ENCODE data around the gene FAM216A.
"Not testable (repeated sequence)": the region's sequence is repeated elsewhere in the genome, so short reads cannot be mapped to it uniquely, and the experiment has no call there.

The FAM216A gene

DNA sequence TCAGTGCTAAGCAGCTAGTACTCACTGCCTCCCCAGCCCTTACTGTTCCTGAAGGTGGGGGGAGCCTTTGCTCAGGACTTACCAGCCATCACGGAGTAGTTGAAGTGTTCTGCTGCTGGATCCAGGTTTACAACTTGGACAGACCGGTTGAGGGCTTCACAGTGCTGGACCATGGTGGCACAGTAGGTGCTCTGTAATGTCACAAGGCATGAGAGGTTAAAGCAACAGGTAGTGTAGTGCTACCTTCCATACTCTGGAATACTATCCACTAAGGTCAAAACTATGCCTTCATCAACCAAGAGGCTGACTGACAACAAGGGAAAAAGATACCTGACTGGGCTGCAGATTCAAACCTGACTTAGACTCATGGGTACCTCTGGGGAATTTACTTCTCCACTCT is 3.6 kb upstream of the FAM216A start:
- TF ChIP-seq, protein P1, sequence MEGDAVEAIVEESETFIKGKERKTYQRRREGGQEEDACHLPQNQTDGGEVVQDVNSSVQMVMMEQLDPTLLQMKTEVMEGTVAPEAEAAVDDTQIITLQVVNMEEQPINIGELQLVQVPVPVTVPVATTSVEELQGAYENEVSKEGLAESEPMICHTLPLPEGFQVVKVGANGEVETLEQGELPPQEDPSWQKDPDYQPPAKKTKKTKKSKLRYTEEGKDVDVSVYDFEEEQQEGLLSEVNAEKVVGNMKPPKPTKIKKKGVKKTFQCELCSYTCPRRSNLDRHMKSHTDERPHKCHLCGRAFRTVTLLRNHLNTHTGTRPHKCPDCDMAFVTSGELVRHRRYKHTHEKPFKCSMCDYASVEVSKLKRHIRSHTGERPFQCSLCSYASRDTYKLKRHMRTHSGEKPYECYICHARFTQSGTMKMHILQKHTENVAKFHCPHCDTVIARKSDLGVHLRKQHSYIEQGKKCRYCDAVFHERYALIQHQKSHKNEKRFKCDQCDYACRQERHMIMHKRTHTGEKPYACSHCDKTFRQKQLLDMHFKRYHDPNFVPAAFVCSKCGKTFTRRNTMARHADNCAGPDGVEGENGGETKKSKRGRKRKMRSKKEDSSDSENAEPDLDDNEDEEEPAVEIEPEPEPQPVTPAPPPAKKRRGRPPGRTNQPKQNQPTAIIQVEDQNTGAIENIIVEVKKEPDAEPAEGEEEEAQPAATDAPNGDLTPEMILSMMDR (IDR thresholded peaks at IDR 0.05) = no peak
- no peak for TF ChIP-seq ZFX (IDR thresholded peaks at IDR 0.05; ENCODE audit: borderline replicate concordance)
- H3K27ac ChIP-seq = no peak overlapping the region

DNA sequence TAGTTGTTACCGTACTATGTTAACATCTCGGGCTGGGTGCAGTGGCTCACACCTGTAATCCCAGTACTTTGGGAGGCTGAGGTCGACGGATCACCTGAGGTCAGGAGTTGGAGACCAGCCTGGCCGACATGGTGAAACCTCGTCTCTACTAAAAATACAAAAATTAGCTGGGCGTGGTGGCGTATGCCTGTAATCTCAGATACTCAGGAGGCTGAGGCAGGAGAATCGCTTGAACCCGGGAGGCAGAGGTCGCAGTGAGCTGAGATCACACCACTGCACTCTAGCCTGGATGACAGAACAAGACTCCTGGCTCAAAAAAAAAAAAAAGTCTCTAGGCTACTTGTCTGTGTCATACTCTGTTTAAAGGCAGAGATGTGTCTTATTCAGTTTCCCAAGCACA is 2.9 kb upstream of the FAM216A start:
- not testable (repeated sequence) for H3K27ac ChIP-seq

DNA sequence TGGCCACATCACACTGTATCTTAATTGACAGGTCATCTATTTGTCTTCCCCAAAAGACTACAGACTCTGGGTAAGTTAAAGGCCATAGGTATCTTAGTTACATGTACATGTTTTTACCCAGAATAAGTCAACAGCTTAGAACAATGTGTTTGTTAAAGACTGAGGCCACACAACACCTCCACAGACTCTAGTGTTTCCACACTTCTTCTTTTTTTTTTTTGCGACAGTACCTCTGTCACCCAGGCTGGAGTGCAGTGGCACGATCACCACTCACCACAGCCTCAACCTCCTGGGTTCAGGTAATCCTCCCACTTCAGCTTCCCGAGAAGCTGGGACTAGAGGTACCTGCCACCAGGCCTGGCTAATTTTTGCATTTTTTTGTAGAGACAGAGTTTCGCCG is 1.9 kb upstream of the FAM216A start:
- H3K27ac ChIP-seq = peak overlapping the region; percentile 96
- no peak for TF ChIP-seq ZFX (IDR thresholded peaks at IDR 0.05; ENCODE audit: borderline replicate concordance)
- TF ChIP-seq, protein P1 (IDR thresholded peaks at IDR 0.05) = no peak

DNA sequence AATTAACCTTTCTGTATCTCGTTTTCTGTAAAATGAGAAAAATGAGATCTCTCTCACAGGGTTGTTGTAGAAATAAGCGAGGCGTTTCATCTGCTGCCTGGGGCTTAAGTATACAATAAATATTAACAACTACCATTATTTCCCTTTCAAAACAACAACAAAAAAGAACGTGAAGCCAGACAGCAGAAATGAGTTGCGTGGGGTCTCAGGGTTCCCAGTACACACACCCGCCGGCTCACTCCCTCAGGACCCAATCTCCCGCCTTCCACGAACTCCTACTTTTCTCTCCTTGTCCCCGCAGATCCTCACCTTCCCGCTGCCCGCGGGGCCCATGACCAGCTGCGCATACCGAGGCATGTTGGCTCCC is 815 bp upstream of the FAM216A start:
- H3K27ac ChIP-seq = peak overlapping the region; percentile 96
- TF ChIP-seq, protein P1 (IDR thresholded peaks at IDR 0.05) = no peak
- TF ChIP-seq ZFX (IDR thresholded peaks at IDR 0.05; ENCODE audit: borderline replicate concordance) = no peak

DNA sequence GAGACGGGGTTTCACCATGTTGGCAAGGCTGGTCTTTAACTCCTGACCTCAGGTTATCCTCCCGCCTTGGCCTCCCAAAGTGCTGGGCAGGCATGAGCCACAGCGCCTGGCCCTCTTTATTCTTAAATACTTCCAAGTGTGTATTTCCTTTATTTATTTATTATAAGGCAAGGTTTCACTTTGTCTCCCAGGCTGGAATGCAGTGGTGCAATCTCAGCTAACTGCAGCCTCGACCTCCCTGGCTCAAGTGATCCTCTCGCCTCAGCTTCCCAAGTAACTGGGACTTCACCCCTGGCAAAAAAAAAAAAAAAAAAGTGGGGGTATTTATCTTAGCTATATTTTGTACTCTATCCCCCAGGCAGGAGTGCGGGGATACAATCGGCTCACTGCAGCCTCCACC is 6.8 kb downstream of the FAM216A start:
- no peak overlapping the region for H3K27ac ChIP-seq
- TF ChIP-seq ZFX (IDR thresholded peaks at IDR 0.05; ENCODE audit: borderline replicate concordance) = no peak
- TF ChIP-seq, protein P1 (IDR thresholded peaks at IDR 0.05) = no peak

DNA sequence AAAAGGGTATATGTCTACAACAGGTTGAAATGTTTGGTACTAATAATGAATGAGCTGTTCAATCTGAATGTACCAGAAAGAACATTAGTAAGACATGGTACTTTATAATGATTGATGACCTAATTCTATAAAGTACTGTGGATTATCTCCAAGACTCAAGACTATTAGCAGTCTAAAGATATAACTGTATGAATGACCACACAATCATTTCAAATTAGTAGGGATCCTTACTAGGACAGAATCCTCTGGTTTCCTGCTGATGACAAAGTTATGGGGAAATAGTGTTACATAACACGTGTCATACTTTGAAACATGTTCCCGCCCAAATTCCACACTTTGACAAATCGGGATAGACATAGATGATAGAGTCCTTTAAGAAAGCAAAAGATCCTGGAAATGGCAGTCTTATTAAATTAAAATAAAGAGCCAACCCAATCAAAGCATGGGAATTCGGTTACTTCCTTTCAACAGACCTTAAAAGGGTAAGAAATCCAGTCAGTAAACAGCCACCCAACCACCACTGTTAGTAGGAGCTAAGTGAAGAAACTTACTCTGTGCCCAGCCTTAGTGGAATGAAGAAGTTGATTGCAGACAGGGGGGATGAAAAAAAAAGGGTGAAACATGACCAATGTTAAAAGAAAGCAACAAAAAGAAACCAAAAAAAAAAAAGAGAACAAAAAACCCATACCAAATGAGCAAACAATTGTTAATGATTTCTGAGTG is 30.5 kb downstream of the FAM216A start:
- TF ChIP-seq ZFX (IDR thresholded peaks at IDR 0.05; ENCODE audit: borderline replicate concordance) = no peak
- TF ChIP-seq, protein P1 (IDR thresholded peaks at IDR 0.05) = no peak
- H3K27ac ChIP-seq = no peak overlapping the region

DNA sequence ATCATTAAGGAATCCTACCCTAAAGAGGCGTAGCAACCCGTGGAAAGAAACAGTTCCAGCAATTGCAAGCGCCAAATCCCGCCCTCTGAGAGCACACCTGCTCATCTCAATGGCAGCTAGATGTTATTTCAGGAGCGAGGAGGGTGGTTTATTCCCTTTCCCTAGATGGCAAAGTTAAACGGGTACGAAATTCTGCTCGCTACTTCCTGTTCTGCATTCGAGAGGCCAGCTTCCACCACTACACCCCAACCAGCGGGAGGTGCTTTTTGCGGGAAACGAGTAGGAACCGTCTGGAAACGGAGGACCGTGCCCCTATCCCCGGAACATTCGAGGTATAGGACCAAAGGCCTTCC is 32.7 kb downstream of the FAM216A start:
- no peak for TF ChIP-seq ZFX (IDR thresholded peaks at IDR 0.05; ENCODE audit: borderline replicate concordance)
- peak overlapping the region; percentile 82 for H3K27ac ChIP-seq

DNA sequence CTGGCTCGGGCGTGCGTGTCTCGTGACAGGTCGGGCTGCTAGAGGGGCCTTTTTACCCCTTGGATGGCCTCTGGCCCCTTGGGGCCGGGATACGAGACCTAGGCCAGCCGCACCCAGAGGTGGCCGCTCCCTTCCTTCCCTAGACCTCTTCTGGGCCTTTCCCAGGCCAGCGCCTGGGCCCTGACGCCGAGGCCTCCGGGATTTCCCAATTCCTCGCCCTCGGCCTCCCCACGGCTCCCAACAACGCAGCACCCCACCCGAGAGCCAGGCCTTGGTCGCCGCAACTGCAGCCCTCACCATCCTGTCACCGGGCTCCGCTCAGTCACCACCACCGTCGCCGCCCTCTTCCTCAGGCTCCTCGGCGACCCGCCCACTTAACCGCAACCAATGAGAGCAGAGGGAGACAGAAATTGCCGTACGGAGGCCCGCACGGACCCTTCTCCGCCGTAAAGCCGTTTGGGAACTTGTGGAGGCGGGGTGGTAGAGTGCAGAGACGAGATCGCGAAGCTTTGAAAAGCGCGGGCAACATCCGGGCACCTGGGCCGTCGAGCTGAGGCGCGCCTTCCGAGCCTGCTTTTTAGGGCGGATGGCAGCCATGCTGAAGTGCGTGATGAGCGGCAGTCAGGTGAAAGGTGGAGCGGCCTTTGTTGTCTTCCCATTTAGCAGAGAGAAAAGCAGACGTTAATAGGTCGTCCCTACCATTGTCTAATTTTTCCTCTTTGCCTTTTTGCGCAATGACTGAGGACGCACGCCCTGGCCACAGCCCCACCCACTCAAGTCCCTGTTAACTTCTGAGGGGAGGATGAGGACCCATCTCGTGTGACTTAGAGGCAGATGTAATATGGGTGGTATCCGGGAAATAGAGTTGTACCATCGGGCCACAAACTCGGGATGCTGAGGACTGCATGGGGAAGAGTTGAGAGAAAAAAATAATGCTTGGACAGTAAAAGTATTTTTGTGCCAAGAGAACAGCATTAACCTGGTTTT is 33.4 kb downstream of the FAM216A start, which contains the start of the genes RAD9B and VPS29:
Gene RAD9B (plus strand): TSS at position 580 of the 987 bp plus-strand sequence. CDS start 7 bp downstream, at position 587.
Gene VPS29 (minus strand): TSS at position 360 of the 987 bp plus-strand sequence. CDS start 60 bp downstream, at position 300.
- TF ChIP-seq ZFX (IDR thresholded peaks at IDR 0.05; ENCODE audit: borderline replicate concordance) = no peak
- TF ChIP-seq, protein P1 (IDR thresholded peaks at IDR 0.05) = no peak
- peak within 1 kb of the TSS; percentile 82 for H3K27ac ChIP-seq

Data from 22Rv1 (cell line).